Loucy (cell line): Measurements from ENCODE around the gene LAYN.

Source experiments
- EZH2phosphoT487 ChIP-seq: fragments of 200-600 bp; IDR thresholded peaks from 2 replicates; pipeline ENCODE4 v1.6.1; 2018; ENCODE audit warnings: antibody characterized with exemption, mild to moderate bottlenecking, moderate library complexity, borderline replicate concordance
- TF ChIP-seq, protein P1 (sequence below): fragments of 200-600 bp; sonication (generic); conservative IDR thresholded peaks from 2 replicates; pipeline ENCODE4 v1.5.1; 2014; ENCODE audit warnings: mild to moderate bottlenecking, antibody characterized with exemption, low read length

DNA sequence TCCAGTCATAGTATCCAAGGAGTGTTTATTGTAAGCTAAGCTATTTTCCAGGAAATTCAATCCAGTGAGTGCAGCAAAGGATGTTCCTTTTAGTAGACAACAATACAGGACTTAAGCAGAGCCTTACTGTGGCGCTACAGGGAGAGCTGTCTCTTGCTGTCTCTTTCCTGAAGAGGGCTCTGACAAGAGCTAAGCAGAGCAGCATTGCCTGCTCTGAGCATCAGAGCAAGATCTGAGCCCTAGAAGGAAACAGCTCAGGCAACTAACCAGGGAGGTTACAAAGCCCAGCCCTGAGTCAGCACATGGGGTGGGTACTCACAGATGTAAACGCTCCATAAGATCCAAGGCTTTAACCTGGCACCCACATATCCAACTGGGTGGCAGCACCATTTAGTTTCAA lies 8.0 kb downstream of the LAYN start:
- TF ChIP-seq, protein P1, sequence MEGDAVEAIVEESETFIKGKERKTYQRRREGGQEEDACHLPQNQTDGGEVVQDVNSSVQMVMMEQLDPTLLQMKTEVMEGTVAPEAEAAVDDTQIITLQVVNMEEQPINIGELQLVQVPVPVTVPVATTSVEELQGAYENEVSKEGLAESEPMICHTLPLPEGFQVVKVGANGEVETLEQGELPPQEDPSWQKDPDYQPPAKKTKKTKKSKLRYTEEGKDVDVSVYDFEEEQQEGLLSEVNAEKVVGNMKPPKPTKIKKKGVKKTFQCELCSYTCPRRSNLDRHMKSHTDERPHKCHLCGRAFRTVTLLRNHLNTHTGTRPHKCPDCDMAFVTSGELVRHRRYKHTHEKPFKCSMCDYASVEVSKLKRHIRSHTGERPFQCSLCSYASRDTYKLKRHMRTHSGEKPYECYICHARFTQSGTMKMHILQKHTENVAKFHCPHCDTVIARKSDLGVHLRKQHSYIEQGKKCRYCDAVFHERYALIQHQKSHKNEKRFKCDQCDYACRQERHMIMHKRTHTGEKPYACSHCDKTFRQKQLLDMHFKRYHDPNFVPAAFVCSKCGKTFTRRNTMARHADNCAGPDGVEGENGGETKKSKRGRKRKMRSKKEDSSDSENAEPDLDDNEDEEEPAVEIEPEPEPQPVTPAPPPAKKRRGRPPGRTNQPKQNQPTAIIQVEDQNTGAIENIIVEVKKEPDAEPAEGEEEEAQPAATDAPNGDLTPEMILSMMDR: no peak
- TF ChIP-seq EZH2phosphoT487: no peak
